Adrenal gland (tissue), 5 donors: ENCODE data around the gene HDAC4.

ENCODE experiments used
- CTCF ChIP-seq, 6 experiments: fragments of 450-650 bp in 4 of 6; fragments of 200-600 bp in 2 of 6; sonication (generic) in 1 of 6; IDR thresholded peaks; 1 replicate in 5 of 6; 2 replicates in 1 of 6; pipeline versions ENCODE4 v1.5.1 to v1.8.0; 2016 to 2021; ENCODE audit warnings: antibody characterized with exemption in 6 of 6, mild to moderate bottlenecking in 2 of 6, moderate library complexity in 1 of 6
- POLR2A ChIP-seq, 2 donors: fragments of 450-650 bp; IDR thresholded peaks; one replicate each; pipeline ENCODE4 v1.6.1; 2017; ENCODE audit warnings: antibody characterized with exemption in 2 of 2, mild to moderate bottlenecking in 2 of 2, moderate library complexity in 1 of 2
- donor health status: DM: no; HTN: no; CAD: no.

GRCh38 chr2:239241431-239241960 is 159.3 kb downstream of the HDAC4 start:
- TF ChIP-seq CTCF (IDR thresholded peaks at IDR 0.05) (no peak), POLR2A (IDR thresholded peaks at IDR 0.05) (no peak)
